Measurements from ENCODE around the gene MSRB1. TPM values are rescaled to one million over a fixed set of nuclear protein-coding genes. Genes with fewer than 3 reads are reported as not detected.
A peak's percentile ranks its signal among the peaks of the same experiment; 100 is the strongest.

Gene MSRB1
- total RNA-seq, 1 experiment from 2014 or later = 25.7 TPM

DNA sequence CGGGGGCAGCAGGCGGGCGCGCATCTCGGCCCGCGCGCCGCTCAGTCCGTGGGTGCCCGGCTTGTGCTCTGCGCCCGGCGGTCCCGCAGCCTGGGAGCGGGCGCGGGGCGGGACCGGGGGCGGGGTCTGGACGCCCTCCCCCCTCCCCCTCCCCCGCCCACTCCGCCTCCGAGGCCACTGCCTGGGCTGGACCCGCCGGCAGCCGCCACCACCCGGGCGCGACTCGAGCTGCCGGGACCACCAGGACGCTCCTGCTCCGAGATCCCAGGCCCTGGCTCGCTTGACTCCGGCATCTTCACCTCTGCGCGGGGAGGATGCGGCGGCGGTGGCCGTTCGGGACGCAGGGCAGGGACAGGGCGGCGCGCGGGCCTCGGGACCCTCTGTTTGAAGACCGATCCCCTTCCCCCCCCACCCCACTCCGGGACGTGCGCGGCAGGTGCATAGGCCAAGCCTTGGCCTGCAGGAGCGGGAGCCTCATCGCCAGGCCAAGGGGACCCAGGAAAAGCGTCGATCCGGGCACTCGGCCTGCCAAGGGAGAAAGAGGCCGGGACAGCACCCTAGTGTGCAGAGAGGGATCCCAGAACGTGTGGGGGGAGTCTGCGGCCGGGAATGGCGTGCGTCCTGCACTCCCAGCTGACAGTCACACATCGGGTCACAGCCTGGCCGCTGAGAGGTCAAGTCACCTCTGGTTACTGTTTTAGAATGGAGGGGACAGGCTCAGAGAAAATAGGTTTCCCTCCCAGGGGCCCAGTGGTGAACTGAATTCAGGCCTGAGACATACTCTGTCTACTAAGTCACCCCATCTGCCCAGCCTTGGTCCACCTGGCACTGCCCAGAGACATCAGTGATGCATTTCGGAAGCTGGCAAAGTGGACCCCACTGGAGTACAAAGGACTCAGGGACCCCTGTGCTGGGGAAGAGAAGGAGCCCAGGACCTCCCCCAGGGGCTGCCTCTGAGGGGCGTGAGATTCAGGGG, 24.4 kb downstream of the MSRB1 start, which contains the start of gene HS3ST6:
TSS of gene HS3ST6 (minus strand) at position 65 of the 976 bp plus-strand sequence. CDS start 92 bp downstream, outside the sequence.
- H3K27ac ChIP-seq (ENCODE audit: low read length) = no peak within 1 kb of the TSS
- intact Hi-C loops (cut with micrococcal nuclease) = no loop called here
- no peak within 1 kb of the TSS for H2AFZ ChIP-seq (ENCODE audit: low read length)
- peaks cover 36% of the 10 kb centered on the region for H3K27me3 ChIP-seq (ENCODE audit: low read length)
- no peak for DNase-seq
- no peak within 1 kb of the TSS for H3K4me3 ChIP-seq (ENCODE audit: low read length)
- ChIA-PET CTCF (no interaction called here), POLR2A (ENCODE audit: unreplicated experiment) (no interaction called here)
- no peaks in the 10 kb centered on the region for H3K9me2 ChIP-seq (replicated peaks; ENCODE audit: low read length)
- H3K9me3 ChIP-seq (ENCODE audit: low read length) = no peaks in the 10 kb centered on the region
- TF ChIP-seq CTCF (conservative IDR thresholded peaks at IDR 0.05; ENCODE audit: low read depth, low read length) = no peak
- no peak for TF ChIP-seq EZH2 (IDR thresholded peaks at IDR 0.05; ENCODE audit: low read length, unreplicated experiment)
- no peak for TF ChIP-seq EZH2phosphoT487 (IDR thresholded peaks at IDR 0.05; ENCODE audit: borderline replicate concordance, low read length)
- no peaks in the 10 kb centered on the region for H3K79me2 ChIP-seq (ENCODE audit: low read length)
- H3F3A ChIP-seq (ENCODE audit: low read length, unreplicated experiment) = no peaks in the 10 kb centered on the region
- no peak within 1 kb of the TSS for H3K4me2 ChIP-seq (ENCODE audit: low read length)
- H3K9ac ChIP-seq (ENCODE audit: low read length) = no peak within 1 kb of the TSS
- no peaks in the 10 kb centered on the region for H4K20me1 ChIP-seq (ENCODE audit: low read length)
- ATAC-seq = no peak
- H3K36me3 ChIP-seq (ENCODE audit: low read depth, low read length) = no peaks in the 10 kb centered on the region
- H3K4me1 ChIP-seq (ENCODE audit: insufficient read depth, low read length) = peaks cover 7% of the 10 kb centered on the region
- BruUV-seq (replicated peaks) = no TSS peak

- H3K27me3 ChIP-seq (ENCODE audit: low read length) = peaks cover 36% of the 10 kb centered on the region
These were observed 25.2 kb downstream of the MSRB1 start for GRCh38 chr16:1917665-1918350.

More at GRCh38 chr16:1917665-1918350, 25.2 kb downstream of the MSRB1 start:
- ChIA-PET POLR2A (ENCODE audit: unreplicated experiment) (no interaction called here), CTCF (no interaction called here)
- no peaks in the 10 kb centered on the region for H3K9me3 ChIP-seq (ENCODE audit: low read length)
- no peak overlapping the region for H3K9ac ChIP-seq (ENCODE audit: low read length)
- intact Hi-C loops (cut with micrococcal nuclease) = no loop called here
- DNase-seq (no peak), ATAC-seq (no peak)
- no peaks in the 10 kb centered on the region for H3K79me2 ChIP-seq (ENCODE audit: low read length)
- H3K4me2 ChIP-seq (ENCODE audit: low read length) = no peak overlapping the region
- H3K4me3 ChIP-seq (ENCODE audit: low read length) = no peak overlapping the region
- no peaks in the 10 kb centered on the region for H3F3A ChIP-seq (ENCODE audit: low read length, unreplicated experiment)
- H2AFZ ChIP-seq (ENCODE audit: low read length) = no peak overlapping the region
- no peaks in the 10 kb centered on the region for H3K9me2 ChIP-seq (replicated peaks; ENCODE audit: low read length)
- H3K27ac ChIP-seq (ENCODE audit: low read length) = no peak overlapping the region
- no peaks in the 10 kb centered on the region for H3K36me3 ChIP-seq (ENCODE audit: low read depth, low read length)
- BruUV-seq (replicated peaks) = no TSS peak
- no peaks in the 10 kb centered on the region for H4K20me1 ChIP-seq (ENCODE audit: low read length)
- H3K4me1 ChIP-seq (ENCODE audit: insufficient read depth, low read length) = peaks cover 11% of the 10 kb centered on the region
- peak; percentile 86 for TF ChIP-seq EZH2 (IDR thresholded peaks at IDR 0.05; ENCODE audit: low read length, unreplicated experiment)
- no peak for TF ChIP-seq CTCF (conservative IDR thresholded peaks at IDR 0.05; ENCODE audit: low read depth, low read length)
- TF ChIP-seq EZH2phosphoT487 (IDR thresholded peaks at IDR 0.05; ENCODE audit: borderline replicate concordance, low read length) = peak; percentile 56; the same call in 1 of the 2 replicates

All from PC-3 (cell line).